Psoas muscle (tissue), 8 donors: ENCODE results near the gene SPARCL1. TPM values are rescaled to one million over a fixed set of nuclear protein-coding genes. Genes with fewer than 3 reads are reported as not detected.

Experiments used
- ATAC-seq, 4 donors: fragments of 200-7000 bp; cut with Tn5 transposase; one replicate each; pipeline ENCODE4 v1.9.1; 2020; ENCODE audit warnings: moderate library complexity in 3 of 4, mild to moderate bottlenecking in 2 of 4
- DNase-seq, 2 donors: peaks; one replicate each; pipeline ENCODE4 v3.0.0-alpha.2; 2020
- H3K27ac ChIP-seq: fragments of 200-600 bp; one replicate; pipeline ENCODE4 v1.8.0; 2022
- H3K27me3 ChIP-seq, 3 donors: fragments of 200-600 bp in 1 of 3; one replicate each; pipeline versions ENCODE4 v1.6.1 to v1.8.0; 2013 to 2022; ENCODE audit warnings: low read length in 2 of 3, mild to moderate bottlenecking in 2 of 3, moderate library complexity in 1 of 3; ENCODE audit not compliant: insufficient read depth in 3 of 3
- H3K36me3 ChIP-seq, 2 donors: fragments of 200-600 bp in 1 of 2; one replicate each; pipeline versions ENCODE4 v1.6.1 to v1.8.0; 2013 to 2022; ENCODE audit warnings: low read depth in 1 of 2, mild to moderate bottlenecking in 1 of 2, moderate library complexity in 1 of 2; ENCODE audit not compliant: insufficient read depth in 1 of 2
- H3K4me1 ChIP-seq: fragments of 200-600 bp; one replicate; pipeline ENCODE4 v1.8.0; 2022
- H3K4me3 ChIP-seq: fragments of 200-600 bp; one replicate; pipeline ENCODE4 v1.8.0; 2022; ENCODE audit warnings: mild to moderate bottlenecking
- H3K9me3 ChIP-seq: fragments of 200-600 bp; one replicate; pipeline ENCODE4 v1.8.0; 2022
- CTCF ChIP-seq: fragments of 200-600 bp; IDR thresholded peaks from one replicate; pipeline ENCODE4 v1.8.0; 2022; ENCODE audit warnings: antibody characterized with exemption
- WGBS, 3 donors: extraction: QIAGEN DNeasy Blood & Tissue Kit; methylation state at CpG; one replicate each; pipeline versions ENCODE4 v1.1.6 to v1.1.7; 2013; 5-methylcytosine and 5-hydroxymethylcytosine counted together
- intact Hi-C, 2 donors: fragments of 100-400 bp; cut with DNase I; formaldehyde crosslinking; loops; one replicate each; pipeline versions ENCODE4 v1.11.0 to v1.14.2; 2022
- polyA plus RNA-seq, 3 donors: library from polyadenylated mRNA; stranded (reverse); fragments of 200-250 nt; gene quantifications; one replicate each; pipeline ENCODE4 v1.2.3, GENCODE V29; 2013
- total RNA-seq, 4 donors: library from RNA; stranded (reverse); fragmentation: NEBNext Ultra II Directional in 2 of 4; extraction: Animal tissue kit (Norgen Biotek cat#: 25700) in 2 of 4; gene quantifications; one replicate each; pipeline versions ENCODE4 v1.2.1 to v1.2.4, GENCODE V29; 2021 to 2023
- donor health status: healthy with polysubstance abuse.
- donor health status: DM: no; HTN: no; CAD: no; lungs with moderate emphysema.
- donor health status: Bipolar disorder and iron deficiency.
- donor health status: healthy.
- donor health status: DM: yes; HTN: yes; CAD: no.
- donor health status: DM: no; HTN: no; CAD: no.
- donor health status: DM: no; HTN: no; CAD: no.
- donor health status: DM: yes; HTN: yes; CAD: no.

SPARCL1 gene
- total and polyA plus RNA-seq, 7 donors: 117 to 267 (median 188) TPM

- no peaks in the 10 kb centered on the region for H3K36me3 ChIP-seq
- ATAC-seq (no peak), DNase-seq (no peak)
- no peaks in the 10 kb centered on the region for H3K27me3 ChIP-seq
- H3K4me3 ChIP-seq: no peak overlapping the region
- H3K4me1 ChIP-seq: no peaks in the 10 kb centered on the region
- no peak for TF ChIP-seq CTCF
- no peaks in the 10 kb centered on the region for H3K9me3 ChIP-seq
- no peak overlapping the region for H3K27ac ChIP-seq
- intact Hi-C loops: loop anchor here in 1 of 2 donors (5.0 kb wide), 1 partner anchor 296 kb away; no protein-coding TSS in a partner anchor
- 64 to 81% (median 70%) methylated on average over 3 of the region's 3 CpGs for WGBS, 3 donors
These were observed 22.2 kb upstream of the SPARCL1 start for GRCh38 chr4:87551361-87551760.

DNA sequence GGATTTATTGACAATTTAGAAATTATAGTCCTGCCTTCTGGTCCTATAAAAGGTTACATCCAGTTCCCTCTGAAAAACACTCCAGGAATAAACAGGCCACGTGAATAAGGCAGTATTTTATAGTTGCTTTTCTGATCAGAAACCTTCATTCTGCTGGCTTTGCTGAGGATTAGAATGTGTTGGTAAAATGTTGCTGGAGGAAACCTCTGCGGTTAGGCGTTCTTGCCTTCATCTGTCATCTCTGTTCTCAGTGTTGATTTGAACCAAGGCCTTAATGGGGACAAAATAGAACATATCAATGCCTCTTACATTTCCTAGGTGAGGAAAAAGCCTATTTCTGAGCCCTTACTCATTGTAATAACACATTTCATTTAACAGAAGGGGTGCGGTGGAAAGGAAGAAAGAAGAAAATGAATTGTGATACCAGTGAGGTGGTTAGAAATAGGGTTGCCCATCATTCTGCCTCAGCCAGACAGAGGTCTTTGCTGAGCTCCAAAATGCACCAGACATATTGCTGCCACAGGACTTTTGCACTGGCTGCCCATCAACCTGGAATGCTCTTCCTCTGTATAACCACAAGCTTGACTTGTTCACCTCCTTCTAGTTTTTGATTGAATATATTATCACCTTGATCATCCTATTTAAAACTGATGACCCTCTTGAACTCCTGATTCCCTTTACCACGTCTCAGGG lies 18.0 kb upstream of the SPARCL1 start:
- no peak overlapping the region for H3K27ac ChIP-seq
- no peak for ATAC-seq
- 66 to 76% (median 68%) methylated on average over 5 of the region's 5 CpGs for WGBS, 3 donors
- H3K27me3 ChIP-seq: no peaks in the 10 kb centered on the region
- intact Hi-C loops: no loop called here
- TF ChIP-seq CTCF: no peak
- H3K9me3 ChIP-seq: no peaks in the 10 kb centered on the region
- no peaks in the 10 kb centered on the region for H3K36me3 ChIP-seq
- H3K4me1 ChIP-seq: no peaks in the 10 kb centered on the region
- H3K4me3 ChIP-seq: no peak overlapping the region
- no peak for DNase-seq

GRCh38 chr4:87545052-87545451 lies 15.9 kb upstream of the SPARCL1 start:
- Histone ChIP-seq H3K9me3 (no peaks in the 10 kb centered on the region), H3K4me3 (no peak overlapping the region), H3K27ac (no peak overlapping the region), H3K27me3 (no peaks in the 10 kb centered on the region), H3K4me1 (no peaks in the 10 kb centered on the region), H3K36me3 (no peaks in the 10 kb centered on the region)
- ATAC-seq (no peak), DNase-seq (no peak)
- WGBS, 3 donors: 96 to 97% (median 96%) methylated on average over 3 of the region's 3 CpGs
- intact Hi-C loops: no loop called here
- TF ChIP-seq CTCF: no peak

- TF ChIP-seq CTCF: peak; percentile 49
- intact Hi-C loops: loop anchor here (5.0 kb wide), 2 partner anchors 133 to 293 kb away; no protein-coding TSS in a partner anchor
- H3K27ac ChIP-seq: no peak overlapping the region
- 15 to 36% (median 28%) methylated on average over 3 of the region's 3 CpGs for WGBS, 3 donors
- DNase-seq (no peak), ATAC-seq (peak in 3 of 4 donors; percentile 37 to 58 (median 51))
- no peak overlapping the region for H3K4me3 ChIP-seq
- H3K27me3 ChIP-seq: no peaks in the 10 kb centered on the region
- H3K4me1 ChIP-seq: no peaks in the 10 kb centered on the region
- no peaks in the 10 kb centered on the region for H3K9me3 ChIP-seq
- H3K36me3 ChIP-seq: no peaks in the 10 kb centered on the region
These were observed 14.8 kb upstream of the SPARCL1 start for GRCh38 chr4:87543835-87544461.
